ENCODE results near the gene ZNF710. TPM values are rescaled to one million over a fixed set of nuclear protein-coding genes. Genes with fewer than 3 reads are reported as not detected.
A peak's percentile ranks its signal among the peaks of the same experiment; 100 is the strongest.

ZNF710 gene
- total RNA-seq, 1 donor from 2014 or later: 5.4 TPM

DNA sequence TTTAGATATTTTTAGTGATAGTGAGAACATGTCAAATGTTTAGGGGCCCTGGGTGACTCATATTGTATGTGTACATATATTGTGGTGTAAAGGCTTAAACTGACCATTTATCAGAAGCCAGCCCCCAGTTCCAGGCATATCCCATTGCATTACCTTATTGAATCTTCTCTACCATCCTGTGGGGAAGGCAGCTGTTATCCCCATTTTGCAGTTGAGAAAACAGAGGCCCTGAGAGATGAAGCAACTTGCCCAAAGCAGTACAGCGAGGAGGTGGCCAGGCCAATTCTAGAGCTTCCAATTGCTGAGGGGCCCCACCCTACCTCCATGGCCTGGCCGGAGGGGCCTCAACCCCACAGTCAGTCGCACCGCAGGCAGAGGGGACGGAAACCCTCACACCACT, 47.9 kb downstream of the ZNF710 start:
- DNase-seq (ENCODE audit: missing footprints) (no peak), ATAC-seq (no peak)

DNA sequence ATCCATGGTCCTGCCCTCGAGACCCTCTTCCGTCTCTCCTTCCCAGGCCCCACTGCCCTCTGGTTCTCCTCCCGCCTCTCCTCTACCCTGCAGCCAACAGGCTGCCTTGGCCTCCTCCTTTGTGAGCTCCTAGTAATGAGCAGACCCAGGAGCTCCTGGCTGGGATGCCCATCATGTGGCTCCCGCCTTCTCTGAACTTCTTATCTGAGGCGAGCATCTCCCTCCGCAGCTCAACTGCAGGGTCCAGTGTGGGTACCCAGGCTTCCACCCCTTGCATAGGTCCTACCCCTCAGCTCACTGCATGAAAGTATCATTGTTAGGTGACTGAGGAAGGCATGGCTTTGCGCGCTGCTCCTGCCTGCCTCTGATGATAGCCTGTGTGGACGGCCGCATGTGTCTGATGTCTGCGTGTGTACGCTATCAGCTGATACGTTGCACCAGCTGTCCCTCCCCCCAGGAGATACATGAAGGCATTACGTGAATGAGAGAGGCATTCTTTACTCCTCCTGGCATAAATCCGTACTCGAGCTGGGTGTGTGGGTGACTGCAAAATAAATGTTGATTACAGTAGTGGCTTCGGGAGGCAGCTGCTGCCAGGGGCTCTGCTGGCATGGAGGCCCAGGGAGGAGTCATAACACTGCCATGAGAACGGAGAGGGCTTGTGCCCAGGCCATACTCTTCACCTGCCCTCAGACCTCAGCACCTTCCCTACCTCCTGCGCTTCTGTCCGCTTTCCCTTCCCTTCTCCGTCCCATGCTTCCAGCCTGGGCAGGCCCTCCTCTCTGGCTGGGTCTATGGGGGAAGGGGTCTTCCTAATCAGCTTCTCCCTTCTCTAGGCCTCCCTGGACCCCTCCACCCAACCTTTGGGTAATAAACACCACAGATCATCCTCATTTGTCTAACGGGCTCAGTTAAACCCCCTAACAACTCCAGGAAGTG, 48.8 kb downstream of the ZNF710 start:
- ATAC-seq (peak; percentile 36), DNase-seq (ENCODE audit: missing footprints) (no peak)
- intact Hi-C loops (cut with DNase I): no loop called here

More for the DNA sequence above, 47.9 kb downstream of the ZNF710 start:
- intact Hi-C loops (cut with DNase I): no loop called here

DNA sequence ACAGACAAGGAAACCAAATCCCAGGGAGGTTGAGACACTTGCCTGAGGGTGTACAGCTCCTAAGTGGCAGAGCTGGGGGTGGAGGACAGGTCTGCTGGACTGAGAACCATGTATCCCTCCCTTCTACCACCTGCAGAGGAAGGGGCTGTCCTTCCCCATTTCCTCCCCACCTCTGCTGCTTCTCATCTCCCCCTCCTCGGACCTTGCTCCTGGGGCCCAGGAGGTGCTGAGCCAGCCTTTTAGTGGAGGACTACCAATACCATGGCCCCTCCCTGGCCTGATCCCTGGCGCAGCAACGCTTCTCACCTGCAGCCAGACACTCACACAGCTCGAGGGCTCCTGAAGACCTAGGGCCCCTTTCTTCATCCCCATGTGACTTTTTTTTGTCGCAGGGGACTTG, 50.8 kb downstream of the ZNF710 start:
- intact Hi-C loops (cut with DNase I): no loop called here
- no peak for DNase-seq (ENCODE audit: missing footprints)

DNA sequence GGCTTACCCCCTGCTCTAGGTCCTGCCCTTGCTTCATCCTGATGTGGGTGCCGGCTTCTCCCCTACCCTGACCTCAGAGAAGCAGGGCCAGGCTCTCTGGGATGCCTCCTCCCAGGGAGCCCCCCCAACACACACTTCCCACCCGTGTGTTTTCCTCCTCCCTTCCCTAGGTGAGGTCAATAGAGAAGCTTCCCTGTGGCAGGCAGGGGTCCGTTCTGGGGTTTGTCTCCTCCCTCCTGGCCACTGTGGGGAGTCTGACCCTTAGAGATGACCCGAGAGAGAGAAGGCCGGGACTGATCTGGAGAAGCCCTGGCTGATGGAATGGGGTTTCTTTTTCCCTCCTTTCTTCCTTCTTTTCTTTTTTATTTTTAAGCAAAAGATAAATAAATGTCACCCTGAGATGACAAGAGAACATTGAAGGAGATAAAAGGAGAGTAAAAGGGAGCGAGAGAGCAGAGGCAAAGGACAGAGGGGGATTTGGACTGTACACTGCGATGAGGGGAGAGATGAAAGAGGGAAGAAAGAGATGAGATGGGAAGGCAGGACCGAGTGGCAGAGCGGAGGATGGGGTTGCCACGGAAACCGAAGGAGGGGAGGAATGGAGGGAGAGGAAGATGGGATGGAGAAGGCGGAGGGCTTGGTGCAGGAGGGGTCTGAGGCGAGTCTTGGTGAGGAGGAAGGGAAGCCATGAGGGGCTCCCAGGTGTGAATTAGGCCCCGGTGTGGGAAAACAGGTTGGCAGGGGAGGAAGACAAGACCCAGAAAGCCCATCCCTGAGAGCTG, 52.8 kb downstream of the ZNF710 start:
- DNase-seq (ENCODE audit: missing footprints): no peak
- intact Hi-C loops (cut with DNase I): no loop called here
- no peak for ATAC-seq

More for the DNA sequence above, 50.8 kb downstream of the ZNF710 start:
- ATAC-seq: no peak

DNA sequence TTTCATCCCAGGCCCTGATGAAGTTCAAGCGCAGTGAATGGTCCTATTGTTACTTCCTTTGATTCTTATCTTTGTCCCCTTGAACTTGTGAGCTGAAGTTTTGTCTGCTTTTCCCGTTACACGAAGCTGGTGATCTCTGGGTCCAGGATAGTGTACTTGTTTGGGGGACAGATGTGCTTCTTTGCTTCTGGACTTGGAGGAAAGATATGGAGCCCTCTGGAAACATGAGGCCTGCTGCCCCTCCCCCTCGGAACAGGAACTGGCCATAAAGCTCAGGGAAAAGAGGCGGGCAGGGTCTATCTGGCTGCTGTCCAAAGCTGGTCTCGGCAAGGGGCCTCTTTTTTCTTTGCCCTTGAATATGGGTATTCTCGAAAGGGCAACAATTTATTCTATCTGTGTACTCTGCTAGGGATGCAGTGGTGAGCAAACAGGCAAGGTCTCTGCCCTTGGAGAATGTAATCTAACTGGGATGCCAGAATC, 53.5 kb downstream of the ZNF710 start:
- ATAC-seq (no peak), DNase-seq (ENCODE audit: missing footprints) (no peak)
- intact Hi-C loops (cut with DNase I): no loop called here

DNA sequence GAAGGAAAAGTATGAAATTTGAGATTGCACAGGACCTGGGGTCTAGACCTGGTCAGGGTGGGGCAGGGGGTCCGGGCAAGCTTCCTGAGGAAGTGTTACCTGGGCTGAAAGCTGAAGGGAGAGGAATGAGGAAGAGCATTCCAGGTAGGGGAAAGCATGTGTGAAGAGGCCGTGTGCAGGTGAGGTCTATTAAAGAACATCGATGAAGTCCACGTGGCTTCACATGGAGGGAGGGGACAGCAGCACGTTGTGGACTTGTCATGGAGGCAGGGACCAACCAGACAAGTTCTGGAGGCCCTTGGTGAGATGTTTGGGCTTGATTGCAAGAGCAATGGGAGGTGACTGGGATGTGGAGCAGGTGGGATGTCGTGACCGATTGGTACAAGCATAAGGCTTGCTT, 54.1 kb downstream of the ZNF710 start:
- ATAC-seq: no peak
- DNase-seq (ENCODE audit: missing footprints): no peak
- intact Hi-C loops (cut with DNase I): no loop called here

DNA sequence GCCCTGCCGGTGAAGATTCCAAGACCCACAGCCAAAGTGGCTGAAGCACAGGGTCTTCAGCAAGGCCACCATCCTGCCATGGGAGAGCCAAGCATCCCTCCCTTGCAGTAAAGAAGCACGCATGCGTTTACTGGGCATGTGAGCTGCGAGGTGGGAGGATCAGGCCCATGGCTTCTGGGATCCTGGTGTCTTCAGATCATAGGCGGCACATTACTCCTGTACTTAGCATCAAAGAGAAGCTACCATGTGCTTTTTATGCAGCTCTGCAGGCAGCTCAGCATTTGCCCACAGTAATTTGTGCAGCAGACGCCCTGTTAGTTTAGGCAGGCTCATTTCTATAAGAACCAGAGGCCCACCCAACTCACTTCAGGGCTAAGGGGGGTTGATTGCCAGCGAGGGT, 55.4 kb downstream of the ZNF710 start:
- DNase-seq (ENCODE audit: missing footprints): no peak
- intact Hi-C loops (cut with DNase I): no loop called here
- ATAC-seq: no peak

DNA sequence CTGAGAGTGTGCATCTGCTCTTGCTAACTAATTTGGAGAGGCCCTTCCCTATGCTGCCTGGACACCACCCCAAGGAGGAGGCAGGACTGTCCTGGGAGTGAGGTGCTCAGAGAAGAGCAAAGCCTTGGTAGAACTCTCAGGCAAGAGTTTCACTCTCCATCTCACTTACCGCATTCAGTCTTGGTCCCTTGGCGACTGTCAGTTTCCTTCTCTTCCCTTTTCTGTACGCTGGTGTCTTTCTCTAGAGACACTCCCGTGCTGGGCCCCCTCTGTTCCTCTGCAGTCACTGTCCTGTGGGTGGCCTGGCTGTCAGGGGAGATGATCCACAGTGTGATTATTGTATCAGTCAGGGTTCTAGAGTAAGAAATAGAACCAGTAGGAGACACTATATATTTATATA, 57.2 kb downstream of the ZNF710 start:
- ATAC-seq: no peak
- intact Hi-C loops (cut with DNase I): no loop called here

DNA sequence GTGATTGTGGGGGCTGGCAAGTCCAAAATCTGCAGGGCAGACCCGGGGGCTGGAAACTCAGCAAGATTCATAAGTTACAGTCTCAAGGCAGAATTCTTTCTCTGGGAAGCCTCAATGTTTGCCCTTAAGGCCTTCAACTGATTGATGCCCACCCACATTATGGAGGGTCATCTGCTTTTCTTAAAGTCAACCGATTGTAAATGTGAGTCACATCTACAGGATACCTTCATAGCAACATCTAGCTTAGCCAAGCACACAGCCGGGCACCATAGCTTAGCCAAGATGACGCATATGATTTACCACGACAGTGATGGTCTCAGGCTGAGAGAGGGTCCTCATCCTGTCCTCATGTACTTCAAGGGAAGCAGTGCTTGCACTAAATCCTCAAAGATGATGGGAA, 57.7 kb downstream of the ZNF710 start:
- intact Hi-C loops (cut with DNase I): no loop called here
- DNase-seq (ENCODE audit: missing footprints): no peak
- no peak for ATAC-seq

More for the DNA sequence above, 57.2 kb downstream of the ZNF710 start:
- no peak for DNase-seq (ENCODE audit: missing footprints)

DNA sequence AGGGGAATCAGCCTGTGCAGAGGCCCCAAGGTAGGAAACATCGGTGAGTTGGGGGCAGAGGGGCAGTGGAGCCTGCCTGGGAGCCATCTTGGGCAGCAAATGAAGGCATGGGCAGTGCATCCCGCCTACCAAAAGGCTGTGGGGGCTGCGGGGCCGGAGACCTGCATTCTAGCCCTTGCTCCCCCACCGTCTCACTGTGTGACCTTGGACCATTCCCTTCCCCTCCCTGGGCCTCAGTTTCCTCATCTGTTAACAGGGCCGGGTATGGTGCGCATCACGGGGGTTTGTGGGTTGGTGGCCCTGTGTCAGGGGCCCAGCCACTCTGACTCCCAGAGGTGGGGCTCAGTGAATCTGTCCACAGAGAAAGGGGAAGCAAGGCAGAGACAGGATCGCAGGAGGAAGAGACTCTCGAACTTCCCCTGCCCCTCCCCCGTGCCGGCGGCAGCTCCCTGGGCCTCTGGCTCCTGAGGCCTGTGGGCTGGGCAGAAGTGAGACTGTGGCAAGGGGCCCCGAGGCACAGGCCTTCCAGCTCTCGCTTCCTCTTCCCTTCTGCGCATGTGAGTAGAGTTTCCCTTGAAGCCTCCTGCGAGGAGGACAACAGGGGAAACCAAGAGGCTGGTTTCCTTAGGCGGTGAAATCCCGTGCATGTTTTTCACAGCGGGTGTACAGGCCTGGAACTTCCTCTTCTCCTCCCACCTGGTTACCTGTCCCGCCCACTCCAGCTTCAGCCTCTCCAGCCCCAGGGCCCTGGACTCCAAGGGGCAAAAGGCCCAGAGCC, 58.3 kb downstream of the ZNF710 start:
- intact Hi-C loops (cut with DNase I): no loop called here
- DNase-seq (ENCODE audit: missing footprints) (peak; percentile 94), ATAC-seq (peak; percentile 69)

DNA sequence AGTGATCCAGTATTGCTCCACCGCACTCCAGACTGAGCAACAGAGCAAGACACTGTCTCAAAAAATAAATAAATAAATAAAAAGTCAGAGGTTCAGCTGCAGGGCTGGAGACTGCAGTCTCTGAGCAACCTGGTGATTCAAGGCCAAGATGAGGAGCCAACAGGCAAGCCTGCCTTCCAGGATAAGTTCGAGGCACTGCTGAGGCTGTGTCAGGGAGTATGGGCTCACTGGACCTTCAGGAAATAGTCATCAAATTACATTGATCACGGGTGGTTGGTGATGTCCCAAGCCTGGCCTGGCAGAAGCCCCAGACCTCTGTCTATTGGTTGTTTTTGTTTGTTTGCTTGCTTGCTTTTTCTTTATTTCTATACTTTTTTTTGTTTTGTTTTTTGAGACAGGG, 59.7 kb downstream of the ZNF710 start:
- intact Hi-C loops (cut with DNase I): no loop called here
- no peak for DNase-seq (ENCODE audit: missing footprints)
- ATAC-seq: no peak

DNA sequence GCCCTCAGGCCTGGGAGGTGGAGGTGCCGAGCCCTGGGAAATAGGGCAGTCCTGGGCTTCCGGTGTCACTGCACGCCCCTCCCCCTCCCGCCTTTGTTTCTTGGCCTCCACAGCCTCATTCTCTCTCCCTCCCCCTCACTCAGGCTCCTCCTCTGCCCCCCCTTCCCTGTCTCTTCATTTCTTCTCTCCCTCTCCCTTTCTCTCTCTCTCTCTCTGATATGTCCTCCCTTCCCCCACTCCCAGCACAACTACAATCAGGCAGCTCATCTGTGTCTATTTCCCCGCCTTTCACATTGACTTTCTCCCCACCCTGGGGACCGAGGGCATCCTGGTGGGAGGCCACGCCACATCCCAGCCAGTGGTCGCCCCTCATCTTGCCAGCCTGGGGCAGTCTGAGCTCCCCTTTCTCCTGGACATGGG, 60.9 kb downstream of the ZNF710 start:
- DNase-seq (ENCODE audit: missing footprints) (no peak), ATAC-seq (no peak)
- intact Hi-C loops (cut with DNase I): no loop called here

DNA sequence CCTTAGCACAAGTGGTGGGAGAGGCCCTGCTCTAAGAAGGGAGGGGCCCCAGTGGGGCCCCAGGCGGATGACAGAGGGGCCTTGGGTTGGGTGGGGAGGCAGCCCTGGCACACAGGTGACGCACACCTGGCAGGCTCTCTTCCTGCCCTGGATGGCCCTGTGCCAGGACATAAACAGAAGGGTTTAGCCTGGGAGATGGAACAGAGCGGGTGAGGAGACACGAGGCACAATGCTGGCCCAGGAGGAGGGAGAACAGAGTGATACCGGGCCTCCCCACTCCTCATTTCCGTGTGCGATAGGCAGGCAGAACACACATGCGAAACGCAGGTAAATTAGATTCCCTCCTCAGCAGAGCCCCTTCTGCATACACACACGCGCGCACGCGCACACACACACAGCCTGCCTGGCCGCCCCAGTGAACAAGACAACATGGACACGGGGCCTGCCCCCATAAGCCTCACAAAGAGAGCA, 61.4 kb downstream of the ZNF710 start:
- intact Hi-C loops (cut with DNase I): no loop called here
- ATAC-seq (no peak), DNase-seq (ENCODE audit: missing footprints) (no peak)

DNA sequence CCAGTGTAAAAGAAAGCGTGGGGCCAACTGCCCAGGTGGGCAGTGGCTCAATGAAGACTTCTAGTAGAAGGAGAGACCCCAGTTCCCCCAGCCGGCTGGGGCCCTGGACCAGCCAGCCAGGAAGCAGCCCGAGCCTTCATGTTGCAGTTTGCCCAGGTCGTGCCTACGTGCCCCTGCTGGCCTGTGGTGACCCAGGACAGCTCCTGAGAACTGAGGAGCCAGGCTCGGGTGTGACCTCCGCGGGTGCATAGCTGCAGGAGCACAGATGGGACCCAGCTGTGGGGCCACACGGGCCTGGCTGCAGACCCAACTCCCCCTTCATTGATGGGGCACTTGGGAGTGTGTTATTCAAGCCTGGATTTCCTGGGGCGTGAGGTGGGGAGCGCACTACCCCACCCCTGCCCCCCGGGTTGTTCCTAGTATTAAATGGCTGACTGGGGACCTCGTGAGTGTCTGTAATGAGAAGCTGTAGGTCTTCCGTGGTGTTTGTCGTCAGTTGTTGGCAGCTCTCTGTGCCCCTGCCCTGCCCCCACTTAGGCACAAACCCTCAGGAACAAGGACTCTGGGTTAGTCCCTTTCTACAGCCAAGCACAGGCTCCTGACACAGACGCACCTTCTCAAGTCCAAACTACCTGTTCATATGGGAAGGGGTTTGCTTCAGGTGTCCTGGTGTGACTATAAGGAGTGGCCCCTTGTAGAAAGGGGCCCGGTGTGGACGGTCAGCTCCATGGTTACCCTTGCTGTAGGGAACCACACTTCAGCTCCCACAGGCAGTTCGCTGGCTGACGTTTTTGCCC, 62.0 kb downstream of the ZNF710 start:
- intact Hi-C loops (cut with DNase I): no loop called here
- ATAC-seq (no peak), DNase-seq (ENCODE audit: missing footprints) (no peak)

DNA sequence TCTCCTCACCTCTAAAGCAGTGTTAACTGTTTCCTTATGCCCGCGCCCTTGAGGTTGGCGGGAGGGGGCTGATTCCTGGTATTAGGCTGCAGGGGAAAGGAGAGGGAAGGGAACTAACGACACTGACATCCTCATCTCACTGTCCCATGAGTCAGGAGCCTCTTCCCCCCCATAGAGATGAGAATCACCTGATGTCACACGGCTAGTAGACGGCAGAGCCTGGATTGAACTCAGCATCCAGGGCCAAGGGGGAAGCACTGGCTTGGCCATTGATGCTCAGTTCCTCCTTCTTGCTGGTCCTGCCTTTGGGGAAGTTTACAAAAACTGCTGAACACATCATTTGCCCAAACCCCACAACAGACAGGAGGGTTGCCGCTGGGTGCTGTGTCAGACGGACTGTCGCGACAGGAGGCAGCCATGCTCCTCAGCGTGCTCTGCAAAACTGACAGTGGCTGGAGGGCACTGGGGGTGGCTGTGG, 62.7 kb downstream of the ZNF710 start:
- intact Hi-C loops (cut with DNase I): no loop called here
- DNase-seq (ENCODE audit: missing footprints) (peak; percentile 86), ATAC-seq (peak; percentile 35)

DNA sequence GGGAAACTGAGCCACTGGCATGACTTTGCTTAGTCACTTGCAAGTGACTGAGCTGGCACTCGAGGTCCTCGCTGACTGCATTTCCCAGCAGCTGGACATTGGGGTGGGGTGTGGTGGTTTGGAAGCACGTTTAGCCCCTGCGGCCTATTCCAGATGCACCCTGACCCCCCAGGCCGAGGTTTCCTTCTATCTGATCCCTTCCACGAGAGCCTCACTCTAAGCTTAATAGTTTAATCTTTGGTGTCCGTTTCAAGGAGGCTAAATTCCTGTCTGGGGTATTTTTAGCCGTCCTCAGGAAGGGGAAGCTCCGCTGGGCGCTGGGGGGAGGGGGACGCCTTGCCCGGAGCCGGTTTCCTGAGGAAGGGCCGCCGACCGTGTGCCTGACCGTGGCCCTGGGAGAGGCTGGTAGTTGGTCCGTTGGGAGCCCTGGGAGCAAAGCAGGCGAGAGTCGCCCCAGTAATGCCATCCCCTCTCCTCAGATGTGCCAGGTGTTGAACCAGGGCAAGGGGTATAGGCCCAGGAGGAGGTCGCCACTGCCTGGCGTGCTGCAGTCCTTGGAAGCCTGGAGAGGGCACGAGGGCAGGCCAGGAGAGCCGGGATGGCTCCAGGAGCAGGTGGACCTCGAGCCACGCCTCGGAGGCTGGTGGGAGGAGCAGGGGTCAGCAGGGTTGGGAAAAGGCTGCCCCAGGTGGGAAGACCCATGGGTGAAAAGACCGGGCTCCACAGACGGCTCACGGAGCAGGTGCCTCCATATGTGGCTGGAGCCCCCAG, 64.0 kb downstream of the ZNF710 start:
- intact Hi-C loops (cut with DNase I): loop anchor here (5.0 kb wide), 2 partner anchors 153 to 303 kb away; partner anchors contain the start of gene ARPIN
- DNase-seq (ENCODE audit: missing footprints): peak; percentile 90
- peak; percentile 65 for ATAC-seq

DNA sequence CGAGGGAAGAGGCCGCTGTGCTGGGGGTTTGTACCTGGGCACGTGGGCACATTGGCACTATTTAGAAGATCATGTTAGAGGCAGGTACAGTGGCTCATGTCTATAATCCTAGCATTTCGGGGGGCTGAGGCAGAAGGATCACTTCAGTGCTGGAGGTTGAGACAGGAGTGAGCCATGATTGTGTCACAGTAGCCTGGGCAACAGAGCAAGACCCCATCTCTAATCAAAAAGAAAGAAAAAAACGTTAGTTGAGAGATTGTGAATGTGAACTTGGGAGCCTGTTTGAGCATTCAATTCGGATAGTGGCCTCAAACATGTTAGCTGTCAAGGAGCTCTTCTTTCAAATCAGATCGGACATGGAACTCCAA, 64.5 kb downstream of the ZNF710 start:
- intact Hi-C loops (cut with DNase I): loop anchor here (5.0 kb wide), 2 partner anchors 153 to 303 kb away; partner anchors contain the start of gene ARPIN
- ATAC-seq: no peak

More for the DNA sequence above, 64.5 kb downstream of the ZNF710 start:
- no peak for DNase-seq (ENCODE audit: missing footprints)
